ENCODE results near the gene FYN. TPM values are rescaled to one million over a fixed set of nuclear protein-coding genes. Genes with fewer than 3 reads are reported as not detected.

FYN gene
- total and polyA plus RNA-seq, 4 experiments from 2014 or later: 338 to 713 (median 564) TPM

DNA sequence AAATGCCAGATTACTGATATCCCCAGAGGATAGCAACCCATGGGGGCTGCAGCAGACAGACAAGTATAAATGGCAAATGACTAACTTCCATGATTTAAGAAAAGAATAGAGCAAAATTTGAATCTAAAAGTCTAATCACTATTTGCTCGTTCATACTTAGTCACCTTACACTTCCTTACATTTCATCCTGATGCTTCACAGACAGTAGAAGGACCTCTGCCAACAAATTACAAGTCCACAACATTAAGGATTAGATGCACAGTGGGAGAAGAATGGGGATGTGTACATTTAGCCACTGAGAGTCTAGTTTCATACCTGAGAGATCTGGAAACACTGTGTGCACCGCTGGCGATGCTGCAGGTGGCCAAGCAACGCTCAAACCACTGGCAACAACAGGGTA lies 72.4 kb downstream of the FYN start:
- Mint-ChIP-seq H3K27me3 (no peaks in the 10 kb centered on the region), H3K27ac (peak overlapping the region; percentile 43 to 85 (median 65)), H3K9me3 (no peaks in the 10 kb centered on the region), H3K36me3 (peaks cover 25 to 36% of the 10 kb centered on the region in 2 donors), H3K4me1 (peaks cover 61 to 75% (median 71%) of the 10 kb centered on the region in 4 donors), H3K4me3 (peak overlapping the region in 2 of 8 donors; percentile 18 to 20)
- Histone ChIP-seq H3K36me3 (ENCODE audit: insufficient read depth, low read length) (peaks cover 5% of the 10 kb centered on the region), H3K9me3 (ENCODE audit: control insufficient read depth in 1 of 2, low read length in 2 of 2) (no peaks in the 10 kb centered on the region), H3K27ac (ENCODE audit: low read depth, low read length) (no peak overlapping the region), H3K4me1 (ENCODE audit: insufficient read depth, low read length) (peaks cover 92% of the 10 kb centered on the region), H3K27me3 (ENCODE audit: insufficient read depth, low read length) (no peaks in the 10 kb centered on the region), H3K4me3 (ENCODE audit: low read length in 2 of 2) (no peak overlapping the region)
- CTCF ChIA-PET (ENCODE audit: partially characterized antibody): interaction anchor here (1.3 to 1.7 kb wide), 3 partner anchors 10 to 191 kb away, joined by 3 to 5 read pairs (median 5); no protein-coding TSS in a partner anchor
- intact Hi-C loops (cut with micrococcal nuclease): no loop called here
- POLR2A ChIA-PET (ENCODE audit: partially characterized antibody): interaction anchor here (1.2 to 1.7 kb wide), 3 partner anchors 14 to 42 kb away, joined by 3 to 5 read pairs (median 4); no protein-coding TSS in a partner anchor
- DNase-seq: no peak

- H3K27ac ChIP-seq (ENCODE audit: low read depth, low read length): no peak overlapping the region
- ChIA-PET CTCF (ENCODE audit: partially characterized antibody) (interaction anchor here (1.0 to 1.7 kb wide), 5 partner anchors 9 to 192 kb away, joined by 3 to 5 read pairs (median 3); no protein-coding TSS in a partner anchor), POLR2A (ENCODE audit: partially characterized antibody) (interaction anchor here (1.2 to 1.7 kb wide), 3 partner anchors 15 to 42 kb away, joined by 3 to 5 read pairs (median 4); no protein-coding TSS in a partner anchor)
- no peaks in the 10 kb centered on the region for H3K27me3 Mint-ChIP-seq
- H3K4me3 Mint-ChIP-seq: peak overlapping the region in 2 of 8 donors; percentile 43 to 44
- peaks cover 25 to 37% of the 10 kb centered on the region in 2 donors for H3K36me3 Mint-ChIP-seq
- peak overlapping the region in 6 of 7 donors; percentile 39 to 85 (median 58) for H3K27ac Mint-ChIP-seq
- no peaks in the 10 kb centered on the region for H3K9me3 ChIP-seq (ENCODE audit: control insufficient read depth in 1 of 2, low read length in 2 of 2)
- no peaks in the 10 kb centered on the region for H3K9me3 Mint-ChIP-seq
- peaks cover 92% of the 10 kb centered on the region for H3K4me1 ChIP-seq (ENCODE audit: insufficient read depth, low read length)
- peaks cover 61 to 70% (median 69%) of the 10 kb centered on the region in 4 donors for H3K4me1 Mint-ChIP-seq
- peaks cover 5% of the 10 kb centered on the region for H3K36me3 ChIP-seq (ENCODE audit: insufficient read depth, low read length)
- no peak for DNase-seq
- no peak overlapping the region for H3K4me3 ChIP-seq (ENCODE audit: low read length in 2 of 2)
- H3K27me3 ChIP-seq (ENCODE audit: insufficient read depth, low read length): no peaks in the 10 kb centered on the region
- intact Hi-C loops (cut with micrococcal nuclease): no loop called here
These were observed 72.9 kb downstream of the FYN start for GRCh38 chr6:111800259-111800765.

GRCh38 chr6:111799576-111800258 lies 73.5 kb downstream of the FYN start:
- peaks cover 61 to 70% (median 63%) of the 10 kb centered on the region in 4 donors for H3K4me1 Mint-ChIP-seq
- H3K27ac Mint-ChIP-seq: peak overlapping the region in 5 of 7 donors; percentile 18 to 88 (median 47)
- POLR2A ChIA-PET (ENCODE audit: partially characterized antibody): interaction anchor here (1.7 kb wide), 1 partner anchor 15 kb away, joined by 5 read pairs; no protein-coding TSS in a partner anchor
- peaks cover 25 to 38% of the 10 kb centered on the region in 2 donors for H3K36me3 Mint-ChIP-seq
- Histone ChIP-seq H3K4me3 (ENCODE audit: low read length in 2 of 2) (no peak overlapping the region), H3K9me3 (ENCODE audit: control insufficient read depth in 1 of 2, low read length in 2 of 2) (no peaks in the 10 kb centered on the region), H3K4me1 (ENCODE audit: insufficient read depth, low read length) (peaks cover 92% of the 10 kb centered on the region), H3K27ac (ENCODE audit: low read depth, low read length) (no peak overlapping the region), H3K27me3 (ENCODE audit: insufficient read depth, low read length) (no peaks in the 10 kb centered on the region), H3K36me3 (ENCODE audit: insufficient read depth, low read length) (peaks cover 5% of the 10 kb centered on the region)
- H3K4me3 Mint-ChIP-seq: peak overlapping the region in 3 of 8 donors; percentile 42 to 48 (median 43)
- intact Hi-C loops (cut with micrococcal nuclease): no loop called here
- DNase-seq: no peak
- no peaks in the 10 kb centered on the region for H3K27me3 Mint-ChIP-seq
- CTCF ChIA-PET (ENCODE audit: partially characterized antibody): interaction anchor here (1.0 to 1.7 kb wide), 4 partner anchors 9 to 69 kb away, joined by 3 to 5 read pairs (median 4); no protein-coding TSS in a partner anchor
- no peaks in the 10 kb centered on the region for H3K9me3 Mint-ChIP-seq

DNA sequence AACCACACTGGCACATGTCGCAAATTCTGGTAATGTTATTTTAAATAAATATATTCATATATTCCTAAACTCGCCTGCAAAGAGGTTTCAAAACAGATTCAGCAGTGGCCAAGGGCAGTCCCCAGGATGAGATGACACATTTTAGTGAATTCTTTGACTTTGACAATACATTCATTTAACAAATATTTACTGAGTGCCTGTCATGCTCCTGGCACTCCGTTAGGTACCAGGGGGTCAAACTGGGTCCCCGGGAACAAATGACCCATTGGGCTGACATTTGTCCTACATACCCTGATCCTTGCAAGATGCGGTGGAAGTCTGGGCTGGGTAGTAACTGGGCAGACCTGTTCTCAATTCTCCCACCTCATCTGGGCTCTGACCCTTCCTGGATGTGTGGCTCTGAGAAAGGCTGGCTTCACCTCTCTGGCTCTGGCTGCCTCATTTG lies 74.9 kb downstream of the FYN start:
- Histone ChIP-seq H3K27ac (ENCODE audit: low read depth, low read length) (no peak overlapping the region), H3K4me3 (ENCODE audit: low read length in 2 of 2) (no peak overlapping the region), H3K27me3 (ENCODE audit: insufficient read depth, low read length) (no peaks in the 10 kb centered on the region), H3K4me1 (ENCODE audit: insufficient read depth, low read length) (peaks cover 92% of the 10 kb centered on the region), H3K36me3 (ENCODE audit: insufficient read depth, low read length) (peaks cover 5% of the 10 kb centered on the region), H3K9me3 (ENCODE audit: control insufficient read depth in 1 of 2, low read length in 2 of 2) (no peaks in the 10 kb centered on the region)
- Mint-ChIP-seq H3K9me3 (no peaks in the 10 kb centered on the region), H3K27ac (peak overlapping the region in 6 of 7 donors; percentile 45 to 85 (median 70)), H3K4me1 (peaks cover 48 to 71% (median 56%) of the 10 kb centered on the region in 4 donors), H3K36me3 (peaks cover 24 to 40% of the 10 kb centered on the region in 2 donors), H3K4me3 (peak overlapping the region in 5 of 8 donors; percentile 5 to 43 (median 35)), H3K27me3 (no peaks in the 10 kb centered on the region)
- DNase-seq: no peak
- CTCF ChIA-PET (ENCODE audit: partially characterized antibody): interaction anchor here (1.5 kb wide), 1 partner anchor 22 kb away, joined by 4 read pairs; no protein-coding TSS in a partner anchor
- intact Hi-C loops (cut with micrococcal nuclease): no loop called here
- POLR2A ChIA-PET (ENCODE audit: partially characterized antibody): no interaction called here

DNA sequence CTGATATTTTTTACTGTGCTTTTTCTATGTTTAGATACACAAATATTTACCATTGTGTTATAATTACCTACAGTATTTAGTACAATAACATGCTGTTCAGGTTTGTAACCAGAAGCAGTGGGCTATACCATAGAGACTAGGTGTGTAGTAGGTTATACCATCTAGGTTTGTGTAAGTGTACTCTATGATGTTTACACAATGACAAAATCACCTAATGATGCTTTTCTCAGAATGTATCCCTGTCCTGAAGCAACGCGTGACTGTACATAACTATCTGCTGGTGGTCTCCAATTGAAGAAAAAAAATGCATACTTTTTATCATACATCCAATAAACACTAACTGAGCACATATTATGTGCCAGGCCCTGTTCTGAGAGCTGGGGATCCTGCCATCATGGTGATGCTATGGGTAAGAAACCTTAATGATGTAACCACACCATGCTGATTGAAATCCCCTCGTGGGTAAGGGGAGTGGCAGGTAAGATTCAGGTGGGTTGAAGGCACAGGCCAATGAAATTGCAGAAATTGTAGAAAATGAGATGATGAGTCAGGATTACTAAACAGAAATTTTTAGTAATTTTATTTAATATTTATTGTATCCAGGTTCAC lies 76.8 kb downstream of the FYN start:
- Mint-ChIP-seq H3K27ac (peak overlapping the region in 6 of 7 donors; percentile 54 to 91 (median 84)), H3K36me3 (peaks cover 12 to 37% of the 10 kb centered on the region in 2 donors), H3K27me3 (no peaks in the 10 kb centered on the region), H3K4me3 (peak overlapping the region in 2 of 8 donors; percentile 81 to 84), H3K9me3 (no peaks in the 10 kb centered on the region), H3K4me1 (peaks cover 31 to 71% (median 51%) of the 10 kb centered on the region in 4 donors)
- intact Hi-C loops (cut with micrococcal nuclease): no loop called here
- Histone ChIP-seq H3K4me1 (ENCODE audit: insufficient read depth, low read length) (peaks cover 92% of the 10 kb centered on the region), H3K27me3 (ENCODE audit: insufficient read depth, low read length) (no peaks in the 10 kb centered on the region), H3K27ac (ENCODE audit: low read depth, low read length) (peak overlapping the region; percentile 45), H3K9me3 (ENCODE audit: control insufficient read depth in 1 of 2, low read length in 2 of 2) (no peaks in the 10 kb centered on the region), H3K36me3 (ENCODE audit: insufficient read depth, low read length) (peaks cover 2% of the 10 kb centered on the region), H3K4me3 (ENCODE audit: low read length in 2 of 2) (no peak overlapping the region)
- ChIA-PET CTCF (ENCODE audit: partially characterized antibody) (interaction anchor here (1.0 to 1.5 kb wide), 5 partner anchors 8 to 32 kb away, joined by 3 to 10 read pairs (median 5); no protein-coding TSS in a partner anchor), POLR2A (ENCODE audit: partially characterized antibody) (interaction anchor here (1.0 to 8.3 kb wide), 12 partner anchors 10 to 77 kb away, joined by 3 to 55 read pairs (median 4); partner anchors contain the start of gene FYN)
- peak in 1 of 5 donors; percentile 49 for DNase-seq

- peak overlapping the region; percentile 45 for H3K27ac ChIP-seq (ENCODE audit: low read depth, low read length)
- intact Hi-C loops (cut with micrococcal nuclease): loop anchor here (2.0 kb wide), 1 partner anchor 15 kb away; no protein-coding TSS in a partner anchor
- H3K9me3 ChIP-seq (ENCODE audit: control insufficient read depth in 1 of 2, low read length in 2 of 2): no peaks in the 10 kb centered on the region
- H3K4me3 ChIP-seq (ENCODE audit: low read length in 2 of 2): peak overlapping the region in 1 of 2 donors; percentile 2
- Mint-ChIP-seq H3K4me3 (peak overlapping the region in 7 of 8 donors; percentile 63 to 84 (median 81)), H3K9me3 (no peaks in the 10 kb centered on the region), H3K4me1 (peaks cover 24 to 72% (median 46%) of the 10 kb centered on the region in 4 donors), H3K27me3 (no peaks in the 10 kb centered on the region), H3K27ac (peak overlapping the region in 6 of 7 donors; percentile 75 to 95 (median 90)), H3K36me3 (peaks cover 5 to 32% of the 10 kb centered on the region in 2 donors)
- POLR2A ChIA-PET (ENCODE audit: partially characterized antibody): interaction anchor here (1.0 to 8.3 kb wide), 12 partner anchors 11 to 78 kb away, joined by 3 to 55 read pairs (median 4); partner anchors contain the start of gene FYN
- H3K27me3 ChIP-seq (ENCODE audit: insufficient read depth, low read length): no peaks in the 10 kb centered on the region
- H3K4me1 ChIP-seq (ENCODE audit: insufficient read depth, low read length): peaks cover 92% of the 10 kb centered on the region
- no peaks in the 10 kb centered on the region for H3K36me3 ChIP-seq (ENCODE audit: insufficient read depth, low read length)
- CTCF ChIA-PET (ENCODE audit: partially characterized antibody): interaction anchor here (1.0 to 1.5 kb wide), 5 partner anchors 9 to 31 kb away, joined by 3 to 10 read pairs (median 5); no protein-coding TSS in a partner anchor
- DNase-seq: no peak
These were observed 77.7 kb downstream of the FYN start for GRCh38 chr6:111795558-111795957.
